GM19438 (cell line): Measurements from ENCODE around the gene PPP1R1B.
A peak's percentile ranks its signal among the peaks of the same experiment; 100 is the strongest.

Experiments
- ATAC-seq: cut with Tn5 transposase; IDR thresholded peaks from one replicate; pipeline ENCODE4 v1.9.1; 2021; ENCODE audit warnings: low read depth; ENCODE audit not compliant: unreplicated experiment

Gene PPP1R1B

DNA sequence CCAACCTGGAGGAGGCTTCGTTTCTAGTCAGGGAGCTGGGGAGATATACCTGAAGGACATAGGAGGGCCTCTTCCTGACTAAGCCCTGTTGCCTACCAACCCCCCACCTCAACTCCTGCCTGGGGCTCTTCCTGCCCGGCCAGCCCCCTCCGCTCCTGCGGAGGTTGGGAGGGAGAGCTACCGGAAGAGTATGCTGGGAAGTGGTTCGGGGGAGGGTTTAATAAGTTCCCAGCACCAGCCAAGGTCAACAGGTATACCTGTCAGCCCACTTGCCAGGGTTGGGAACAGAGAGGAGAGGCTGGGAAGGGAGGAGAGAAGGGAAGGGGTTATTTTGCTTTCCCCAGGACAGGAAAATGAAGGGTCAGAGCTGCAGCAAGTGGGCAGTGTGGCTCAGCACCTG is 4.7 kb downstream of the PPP1R1B start:
- no peak for ATAC-seq

DNA sequence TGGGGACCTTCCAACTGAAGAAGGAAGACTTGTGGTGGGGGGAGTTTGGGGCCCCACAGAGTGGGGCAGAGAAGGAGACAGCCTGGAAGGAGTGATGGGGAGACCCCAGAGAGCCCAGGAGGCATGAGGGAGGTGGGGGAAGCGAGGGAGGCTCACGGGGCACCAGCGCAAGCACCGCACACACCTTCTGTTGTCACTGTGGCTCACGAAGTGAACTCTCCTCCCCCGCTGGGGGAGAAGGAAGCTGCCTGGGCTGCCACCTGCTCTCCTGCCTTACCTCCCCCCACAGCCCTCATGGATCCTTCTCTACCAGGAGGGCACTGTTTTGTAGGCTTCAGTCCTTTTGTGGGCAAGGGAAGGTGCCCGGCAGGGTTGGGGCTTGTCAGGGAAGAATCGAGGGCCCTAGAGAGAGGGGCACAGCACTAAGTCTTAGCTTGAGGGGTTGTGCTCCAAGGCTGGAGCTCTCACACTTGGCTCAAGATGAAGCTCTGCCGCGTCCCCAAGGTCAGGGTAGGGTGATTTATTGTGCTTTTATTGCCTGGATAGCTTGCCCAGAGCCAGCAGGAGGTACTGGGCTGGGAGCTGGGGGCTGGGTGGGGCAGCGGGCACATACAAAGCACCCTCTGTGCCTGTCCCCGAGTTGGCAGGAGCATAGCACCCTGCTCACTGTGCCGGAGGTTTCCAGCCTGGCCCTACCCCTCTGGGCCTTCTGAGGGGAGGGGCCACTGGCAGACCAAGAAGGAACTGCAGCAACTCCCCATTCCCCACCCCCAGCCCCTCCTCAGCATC is 5.6 kb downstream of the PPP1R1B start:
- no peak for ATAC-seq

DNA sequence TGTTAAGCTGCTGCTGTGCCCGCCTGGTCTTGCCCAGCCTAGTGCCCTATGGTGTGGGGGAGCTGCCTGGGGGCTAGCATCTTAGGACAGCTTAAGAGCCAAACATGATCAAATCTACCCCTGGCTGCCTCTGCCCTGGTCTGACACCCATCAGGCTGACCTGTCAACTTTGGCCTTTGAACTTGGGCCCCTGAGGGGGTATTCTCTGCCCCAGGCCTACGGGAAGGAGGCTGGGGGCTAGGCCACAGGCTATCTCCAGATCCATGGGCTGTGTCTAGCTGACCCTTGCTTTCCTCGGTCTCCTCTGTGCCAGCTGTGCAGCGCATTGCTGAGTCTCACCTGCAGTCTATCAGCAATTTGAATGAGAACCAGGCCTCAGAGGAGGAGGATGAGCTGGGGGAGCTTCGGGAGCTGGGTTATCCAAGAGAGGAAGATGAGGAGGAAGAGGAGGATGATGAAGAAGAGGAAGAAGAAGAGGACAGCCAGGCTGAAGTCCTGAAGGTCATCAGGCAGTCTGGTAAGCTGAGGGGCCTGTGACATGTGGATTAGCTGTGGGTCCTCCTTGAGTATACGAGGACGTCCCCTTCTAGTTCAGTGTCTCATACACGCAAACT is 6.9 kb downstream of the PPP1R1B start:
- no peak for ATAC-seq

DNA sequence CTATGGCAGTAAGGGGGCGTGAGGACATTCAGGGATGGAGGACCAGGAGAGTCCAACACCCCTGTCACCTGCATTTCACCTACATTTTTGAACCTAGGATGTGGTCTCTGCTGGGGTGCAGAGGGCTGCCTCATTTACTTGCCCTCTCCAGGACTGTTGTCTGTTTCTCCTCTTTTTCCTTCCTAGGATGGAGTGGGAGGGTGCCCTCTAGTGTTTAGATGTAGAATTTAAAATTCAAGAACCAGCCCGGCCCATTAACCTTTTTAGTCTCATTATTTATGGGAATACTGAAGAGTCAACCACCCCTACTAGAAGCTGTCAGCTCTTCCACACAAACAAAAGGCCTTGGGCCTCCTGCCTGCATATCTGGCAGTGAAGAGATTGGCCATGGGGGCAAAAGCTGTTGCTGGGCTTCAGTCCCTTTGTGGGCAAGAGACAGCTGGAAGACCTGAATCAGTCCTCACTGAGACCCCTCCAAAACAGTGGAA is 7.7 kb downstream of the PPP1R1B start:
- no peak for ATAC-seq

DNA sequence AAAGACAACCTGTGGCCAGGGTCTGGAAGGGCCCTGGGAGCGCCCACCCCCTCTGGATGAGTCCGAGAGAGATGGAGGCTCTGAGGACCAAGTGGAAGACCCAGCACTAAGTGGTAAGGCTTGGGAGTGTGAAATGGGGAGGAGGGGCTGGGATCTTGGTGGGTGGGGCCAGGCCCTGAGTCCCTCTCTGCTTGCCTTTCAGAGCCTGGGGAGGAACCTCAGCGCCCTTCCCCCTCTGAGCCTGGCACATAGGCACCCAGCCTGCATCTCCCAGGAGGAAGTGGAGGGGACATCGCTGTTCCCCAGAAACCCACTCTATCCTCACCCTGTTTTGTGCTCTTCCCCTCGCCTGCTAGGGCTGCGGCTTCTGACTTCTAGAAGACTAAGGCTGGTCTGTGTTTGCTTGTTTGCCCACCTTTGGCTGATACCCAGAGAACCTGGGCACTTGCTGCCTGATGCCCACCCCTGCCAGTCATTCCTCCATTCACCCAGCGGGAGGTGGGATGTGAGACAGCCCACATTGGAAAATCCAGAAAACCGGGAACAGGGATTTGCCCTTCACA is 8.9 kb downstream of the PPP1R1B start:
- no peak for ATAC-seq

DNA sequence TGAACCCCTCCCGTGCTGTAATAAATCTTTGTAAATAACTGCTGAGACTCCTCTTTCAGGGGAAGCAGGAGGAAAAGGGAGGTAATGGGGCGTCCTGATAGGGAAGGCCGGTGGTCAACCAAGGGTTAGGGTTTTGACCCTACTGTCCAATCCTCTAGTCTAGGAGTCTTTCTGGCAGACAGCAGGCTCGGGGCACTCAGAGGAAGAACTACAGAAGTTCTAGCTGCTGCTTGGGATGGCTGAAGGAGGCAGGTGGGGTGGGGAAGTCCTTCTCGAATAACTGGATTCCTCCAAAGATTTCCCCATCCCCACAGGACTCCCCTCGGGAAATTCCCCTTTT is 9.8 kb downstream of the PPP1R1B start:
- peak; percentile 22 for ATAC-seq

DNA sequence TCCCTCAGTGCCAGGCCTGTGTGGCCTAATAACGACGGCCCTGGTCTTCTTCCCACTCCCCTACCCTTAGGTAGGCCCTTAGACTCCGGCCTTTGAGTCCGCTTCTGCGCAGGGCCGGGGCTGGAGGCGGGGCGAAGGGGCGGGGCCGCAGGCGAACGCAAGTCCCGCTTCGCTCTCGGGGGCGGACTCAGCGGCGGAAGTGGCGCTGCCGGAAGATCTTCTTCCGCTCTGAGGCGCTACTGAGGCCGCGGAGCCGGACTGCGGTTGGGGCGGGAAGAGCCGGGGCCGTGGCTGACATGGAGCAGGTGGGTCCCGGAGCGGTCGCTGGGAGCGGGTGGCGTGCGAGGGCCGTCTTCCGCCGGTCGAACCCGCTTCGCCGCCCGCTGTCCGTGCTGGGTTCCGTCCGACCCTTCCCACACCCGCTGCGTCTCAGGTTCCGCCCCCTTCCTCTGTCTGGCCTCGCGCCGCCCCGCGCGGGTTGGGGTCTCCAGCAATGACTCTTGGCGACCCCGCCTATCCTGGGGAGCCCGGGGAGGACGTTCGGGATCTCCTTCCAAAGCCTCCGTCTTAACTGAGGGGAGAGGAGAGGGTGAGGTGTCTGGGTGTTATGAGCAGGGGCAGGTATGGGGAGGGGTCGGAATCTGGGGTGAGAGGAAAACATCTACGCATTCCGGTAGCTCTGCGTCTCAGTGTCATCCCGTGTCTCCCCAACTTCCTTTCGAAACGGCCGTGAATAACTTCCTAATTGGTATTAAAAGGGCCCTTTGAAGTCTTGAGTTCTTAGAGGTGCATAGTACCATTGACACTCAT is 10.4 kb downstream of the PPP1R1B start, which contains the start of gene STARD3:
Gene STARD3, plus strand, starts transcription at position 218 of the 810 bp plus-strand sequence. CDS start 16,388 bp downstream, outside the sequence.
- ATAC-seq = peak; percentile 79

DNA sequence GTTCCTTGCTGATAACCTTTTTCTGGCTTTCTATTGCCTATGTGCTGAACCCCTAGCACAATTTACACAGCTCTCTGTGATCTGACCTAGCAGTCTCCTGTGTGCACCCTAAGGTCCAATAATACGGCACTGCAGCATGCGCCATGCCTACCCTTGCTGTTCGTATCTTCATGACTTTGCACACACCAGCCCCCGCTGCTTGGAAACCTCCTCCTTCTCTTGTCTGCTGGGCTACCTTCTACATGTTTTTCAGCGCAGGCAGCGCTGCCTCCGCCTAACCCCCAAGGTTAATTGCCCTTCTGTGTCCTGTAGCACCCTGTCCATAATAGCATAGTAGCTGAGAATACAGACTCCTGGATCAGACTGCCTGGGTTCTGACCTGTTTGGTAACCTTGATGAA is 11.6 kb downstream of the PPP1R1B start:
- no peak for ATAC-seq

DNA sequence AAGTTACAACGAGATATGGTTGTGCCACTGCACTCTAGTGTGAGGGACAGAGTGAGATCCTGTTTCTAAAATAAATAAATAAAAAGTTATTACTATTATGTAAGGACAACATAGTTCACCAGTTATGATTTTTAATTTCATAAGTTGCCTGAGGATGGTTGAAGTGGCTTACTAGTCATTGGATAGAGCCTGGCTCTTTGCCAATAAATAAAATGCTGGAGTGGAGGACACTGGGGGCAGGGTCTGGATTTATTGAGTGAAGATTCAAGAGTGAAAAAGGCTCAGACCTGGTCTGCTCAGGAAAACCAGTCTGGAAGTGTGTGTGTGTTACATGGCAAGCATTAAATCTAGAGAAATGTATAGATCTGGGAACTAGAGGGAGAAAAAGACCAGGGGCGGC is 12.3 kb downstream of the PPP1R1B start:
- ATAC-seq = no peak

DNA sequence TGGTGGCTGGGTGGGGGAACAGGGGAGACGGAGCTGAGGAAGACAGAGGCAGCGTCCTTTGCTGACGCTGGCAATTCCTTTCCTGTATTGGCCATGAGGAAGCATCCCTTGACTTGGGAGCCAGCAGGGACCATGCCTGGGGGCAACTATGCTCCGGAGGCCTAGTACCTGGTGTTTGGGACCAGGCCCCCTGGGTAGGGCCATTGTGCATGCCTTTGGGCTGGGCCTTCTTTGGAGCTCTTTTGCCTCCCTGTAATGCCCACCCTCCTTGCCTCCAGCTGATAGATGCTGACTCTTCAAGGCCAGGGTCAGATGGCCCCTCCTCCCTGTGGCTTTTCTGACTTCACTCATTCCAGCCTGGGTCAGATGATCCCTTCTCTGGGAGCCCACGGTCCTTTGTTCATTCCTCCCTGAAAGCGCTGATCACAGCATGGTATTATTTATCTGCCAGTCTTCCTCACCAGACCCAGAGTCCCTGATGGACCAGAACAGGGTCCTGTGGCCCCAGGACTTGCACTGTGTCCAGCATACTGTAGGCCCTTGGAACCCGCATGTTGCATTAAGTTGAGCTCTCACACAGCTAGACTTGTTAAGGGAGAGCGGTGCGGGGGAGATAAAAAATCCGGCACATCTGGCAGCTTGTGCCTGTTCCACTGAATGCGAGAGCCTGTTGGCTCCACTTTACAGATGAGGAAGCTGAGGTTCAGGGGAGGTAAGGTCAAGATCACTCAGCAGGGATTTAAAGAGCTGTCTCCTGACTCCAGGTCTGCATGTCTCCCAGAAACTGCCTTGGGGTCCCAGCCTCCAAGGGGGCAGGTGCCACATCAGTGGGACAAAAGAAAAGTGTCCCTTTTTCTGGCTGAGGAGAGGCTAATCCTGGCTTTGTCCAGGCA is 13.1 kb downstream of the PPP1R1B start:
- no peak for ATAC-seq

DNA sequence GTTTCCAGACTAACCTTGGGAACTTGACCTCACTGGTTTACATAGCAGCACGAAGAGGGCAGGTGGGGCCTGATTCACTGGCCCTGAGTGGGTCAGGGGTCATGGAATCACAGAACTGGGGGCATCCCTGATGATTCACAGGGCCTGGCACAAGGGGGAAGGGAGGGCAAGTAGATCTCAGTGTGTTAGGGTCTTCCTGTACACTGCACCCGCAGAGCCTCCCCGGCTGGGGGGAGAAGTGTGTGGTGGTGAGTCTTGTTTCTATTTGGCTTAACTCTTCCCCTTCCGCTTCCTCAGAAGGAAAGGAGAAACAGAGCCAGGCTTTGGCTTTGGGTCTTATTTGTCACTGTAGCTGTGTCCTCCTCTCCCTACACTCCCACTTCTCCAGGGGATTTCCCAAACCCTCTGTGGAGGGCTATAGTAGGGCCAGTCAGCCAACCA is 13.9 kb downstream of the PPP1R1B start:
- no peak for ATAC-seq

DNA sequence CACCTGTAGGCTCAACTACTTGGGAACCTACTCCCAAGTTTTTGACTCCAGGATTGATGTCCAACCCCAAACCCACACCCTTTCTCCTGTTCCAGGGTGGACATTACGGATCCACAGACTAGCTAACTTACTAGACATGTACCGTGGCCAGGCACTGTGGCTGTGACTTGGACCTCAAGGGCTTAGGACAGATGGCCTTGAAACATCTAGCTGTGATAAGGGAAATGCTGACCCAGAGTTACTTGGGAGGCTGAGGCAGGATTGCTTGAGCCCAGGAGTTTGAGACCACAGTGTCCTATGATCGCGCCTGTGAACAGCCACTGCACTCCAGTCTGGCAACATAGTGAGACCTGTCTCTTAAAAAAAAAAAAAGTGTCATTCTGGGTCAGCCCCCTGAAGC is 14.3 kb downstream of the PPP1R1B start:
- ATAC-seq = no peak

DNA sequence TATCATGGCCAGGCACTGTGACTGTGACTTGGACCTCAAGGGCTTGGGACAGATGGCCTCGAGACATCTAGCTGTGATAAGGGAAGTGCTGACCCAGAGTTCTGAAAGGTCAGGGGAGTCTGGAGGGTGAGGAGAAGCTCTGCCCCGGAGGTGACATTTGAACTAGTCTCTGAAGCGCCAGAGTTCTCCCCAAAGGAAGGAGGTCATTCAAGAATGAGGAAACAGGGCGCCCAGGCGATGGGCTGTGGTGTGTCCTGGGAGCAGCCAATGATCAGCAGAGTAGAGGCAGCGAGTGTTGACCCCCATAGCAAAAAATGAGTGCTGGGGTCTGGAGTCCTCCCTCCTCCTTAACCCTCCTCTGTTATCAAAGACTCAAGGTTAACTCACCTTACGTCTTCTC is 15.1 kb downstream of the PPP1R1B start:
- ATAC-seq = no peak

DNA sequence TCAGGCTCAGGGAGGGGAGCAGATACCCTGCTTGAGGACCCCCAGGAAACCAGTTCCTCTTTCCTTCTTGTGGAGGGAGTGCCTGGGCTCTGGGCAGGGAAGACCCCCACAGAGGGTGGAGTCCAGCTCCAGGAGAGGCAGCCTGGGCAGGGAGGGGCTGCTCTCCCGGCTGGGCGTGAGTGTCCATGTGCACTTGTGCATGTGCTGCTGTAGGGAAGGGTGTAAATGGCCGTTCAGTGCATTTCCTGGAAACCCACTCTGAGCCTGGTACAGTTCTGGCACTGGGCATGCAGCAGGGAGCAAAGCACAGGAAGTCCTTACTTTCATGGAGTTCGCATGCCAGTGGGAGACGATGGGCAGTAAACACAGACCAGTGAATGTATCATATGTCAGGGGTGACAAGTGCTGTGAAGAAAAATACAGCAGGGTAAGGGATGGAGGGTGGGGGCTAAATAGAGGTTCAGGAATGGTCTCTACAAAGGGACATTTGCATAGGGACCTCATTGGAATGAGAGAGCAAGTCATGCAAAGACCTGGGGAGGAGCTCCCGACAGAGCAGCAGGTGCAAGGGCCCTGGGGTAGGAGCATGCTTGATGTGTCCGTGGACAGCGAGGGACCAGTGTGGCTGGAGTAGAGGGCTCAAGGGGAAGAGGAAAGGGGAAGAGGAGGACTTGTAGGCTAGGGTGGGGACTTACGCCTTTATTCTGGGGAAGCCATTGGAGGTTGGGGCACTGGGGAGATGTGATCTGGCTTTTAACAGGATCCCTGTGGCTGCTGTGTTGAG is 15.7 kb downstream of the PPP1R1B start:
- no peak for ATAC-seq

DNA sequence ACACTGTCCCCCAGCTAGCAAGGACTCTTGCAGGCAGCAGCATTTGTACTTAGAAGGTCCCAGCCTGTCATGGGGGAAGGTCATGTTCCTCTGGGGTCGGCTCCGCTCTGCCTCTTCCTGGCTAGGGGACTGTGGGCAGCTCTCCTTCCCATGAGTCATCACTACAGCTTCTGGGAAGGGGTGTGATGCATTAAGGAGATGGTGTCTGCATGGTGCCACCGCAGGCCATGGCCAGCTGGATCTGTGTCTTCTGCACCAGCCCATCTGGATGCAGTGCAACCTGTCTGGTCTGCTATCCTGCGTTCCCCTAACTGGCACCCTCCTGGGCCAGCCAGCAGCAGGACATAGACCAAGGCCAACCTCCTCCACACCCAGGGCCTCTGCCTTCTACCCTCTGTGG is 16.5 kb downstream of the PPP1R1B start:
- ATAC-seq = no peak

DNA sequence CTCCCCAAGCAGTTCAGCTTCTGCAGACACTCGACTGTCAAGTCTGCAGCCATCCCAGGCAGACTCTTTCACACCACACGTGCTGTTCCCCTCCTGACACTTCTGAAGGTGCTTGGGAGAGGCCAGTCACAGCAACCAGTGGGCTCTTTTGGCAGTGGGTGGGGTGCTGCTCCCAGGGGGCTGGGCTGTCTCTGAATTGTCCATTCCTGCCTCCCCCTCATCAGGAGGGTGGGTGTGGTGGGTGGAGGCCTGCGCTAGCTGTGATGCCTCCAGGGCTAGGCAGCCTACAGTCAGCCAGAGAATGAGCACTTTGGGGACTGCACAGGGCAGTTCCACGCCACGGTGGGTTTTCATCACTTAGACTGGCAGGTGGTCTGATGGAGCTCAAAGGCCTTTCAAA is 20.5 kb downstream of the PPP1R1B start:
- ATAC-seq = no peak

DNA sequence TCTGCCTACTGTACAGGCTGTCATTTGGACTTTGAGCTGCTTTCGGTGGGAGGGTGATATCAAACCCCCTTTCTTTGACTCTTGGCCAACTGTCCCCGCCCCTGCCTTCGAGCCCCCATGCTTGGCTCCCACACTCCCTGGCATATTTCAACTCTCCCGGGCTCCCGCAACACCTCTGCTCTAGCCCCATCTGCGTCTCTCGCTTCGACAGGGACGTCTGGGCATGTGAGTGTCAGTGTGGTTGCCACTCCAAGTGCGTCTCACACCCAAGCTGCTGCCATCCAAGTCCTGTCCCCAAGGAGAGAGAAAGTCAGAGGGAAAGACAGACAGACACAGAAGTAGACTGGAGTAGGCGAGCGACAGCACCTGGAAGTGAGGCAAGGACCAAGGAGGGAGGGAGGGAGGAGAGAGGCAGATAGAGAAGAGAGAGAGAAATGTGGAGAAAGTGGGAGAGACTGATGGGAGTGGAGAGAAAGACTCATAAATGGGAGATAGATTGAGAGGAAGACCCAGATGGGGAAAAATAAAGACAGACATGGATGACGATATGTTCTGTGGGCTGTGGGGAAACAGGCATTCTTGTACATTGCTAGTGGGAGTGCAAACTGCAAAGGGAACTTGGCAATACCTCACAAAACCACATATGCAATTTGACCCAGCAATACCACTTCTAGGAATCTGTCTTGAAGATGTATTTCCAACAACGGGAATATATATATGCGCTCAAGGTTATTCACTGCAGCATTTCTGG is 22.0 kb downstream of the PPP1R1B start:
- ATAC-seq = no peak

DNA sequence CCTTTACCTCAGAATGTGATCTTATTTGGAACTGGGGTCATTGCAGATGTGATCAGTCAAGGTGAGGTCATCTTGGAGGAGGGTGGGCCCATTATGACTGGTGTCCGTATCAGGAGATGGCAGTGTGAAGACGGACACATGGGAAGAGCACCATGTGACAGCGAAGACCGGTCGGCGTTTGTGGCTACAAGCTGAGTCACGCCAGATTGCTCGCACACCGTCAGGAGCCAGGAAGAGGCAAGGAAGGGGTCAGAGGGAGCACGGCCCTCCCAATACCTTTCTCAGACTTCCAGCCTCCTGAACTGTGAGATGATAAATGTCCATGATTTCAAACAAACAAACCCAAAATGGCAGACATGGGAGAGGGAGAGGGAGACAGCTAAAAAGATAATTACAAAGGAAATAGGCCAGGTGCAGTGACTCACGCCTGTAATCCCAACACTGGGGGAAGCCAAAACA is 23.4 kb downstream of the PPP1R1B start:
- no peak for ATAC-seq
